OCI-LY7 (cell line): ENCODE results near the gene FLNC.

Experiments used
- CTCF ChIP-seq: fragments of 200-600 bp; sonication (generic); conservative IDR thresholded peaks from 2 replicates; pipeline ENCODE4 v1.5.1; 2014; ENCODE audit warnings: mild to moderate bottlenecking, antibody characterized with exemption, low read length, moderate library complexity, mixed read lengths
- EZH2phosphoT487 ChIP-seq: fragments of 200-600 bp; sonication (generic); IDR thresholded peaks from 2 replicates; pipeline ENCODE4 v1.6.1; 2018; ENCODE audit warnings: low read depth, borderline replicate concordance, mild to moderate bottlenecking, mixed run types, antibody characterized with exemption, low read length, moderate library complexity, mixed read lengths

- TF ChIP-seq CTCF, result no peak
- TF ChIP-seq EZH2phosphoT487, result no peak
Observed at GRCh38 chr7:128876586-128876977, 46.4 kb downstream of the FLNC start.
